SK-N-SH (cell line): ENCODE measurements around the gene AADACL4. TPM values are rescaled to one million over a fixed set of nuclear protein-coding genes. Genes with fewer than 3 reads are reported as not detected.

ENCODE experiments used
- CTCF ChIA-PET: fragments of 300-600, 350-600 bp; formaldehyde crosslinking; extraction: SDS; loops from one replicate; lab custom pipeline; 2021; lab: Yijun Ruan, JAX
- POLR2A ChIA-PET: fragments of 350-600 bp; sonication (Branson Sonifier 250); formaldehyde crosslinking; extraction: SDS; loops from one replicate; lab custom pipeline; 2020; ENCODE audit warnings: antibody characterized with exemption, inconsistent platforms; lab: Yijun Ruan, JAX
- DNase-seq: peaks from one replicate; pipeline ENCODE4 v3.0.0; 2012
- H2AFZ ChIP-seq: fragments of 200-600 bp; sonication (generic); 2 replicates; pipeline ENCODE4 v1.8.1; 2016; ENCODE audit warnings: antibody characterized with exemption, mild to moderate bottlenecking, low read depth
- H3F3A ChIP-seq: fragments of 200-600 bp; sonication (generic); replicated peaks from 2 replicates; pipeline ENCODE3; 2016; ENCODE audit warnings: antibody characterized with exemption, mild to moderate bottlenecking; ENCODE audit not compliant: insufficient read depth
- H3K27ac ChIP-seq, 2 experiments: fragments of 200-500 bp in 1 of 2; fragments of 200-600 bp in 1 of 2; sonication (Bioruptor generic) in 1 of 2; sonication (generic), shearing (Covaris generic) in 1 of 2; 2 replicates each; pipeline versions ENCODE4 v1.5.1 to v1.6.1; 2014 to 2016; ENCODE audit warnings: low read depth in 2 of 2, inconsistent platforms in 1 of 2, low read length in 1 of 2, mild to moderate bottlenecking in 1 of 2, mixed read lengths in 1 of 2
- H3K27me3 ChIP-seq: fragments of 200-600 bp; sonication (generic), shearing (Covaris generic); 2 replicates; pipeline ENCODE4 v1.6.1; 2016; ENCODE audit warnings: mixed run types; ENCODE audit not compliant: insufficient read depth
- H3K36me3 ChIP-seq, 2 experiments: fragments of 200-500 bp in 1 of 2; fragments of 200-600 bp in 1 of 2; sonication (Bioruptor generic) in 1 of 2; sonication (generic) in 1 of 2; replicated peaks in 1 of 2; 2 replicates each; pipeline versions ENCODE3 to v1.5.1; 2014 to 2016; ENCODE audit warnings: low read length in 1 of 2, mild to moderate bottlenecking in 1 of 2; ENCODE audit not compliant: insufficient read depth in 2 of 2, control insufficient read depth in 1 of 2
- H3K4me1 ChIP-seq, 2 experiments: fragments of 200-500 bp in 1 of 2; fragments of 200-600 bp in 1 of 2; sonication (Bioruptor generic) in 1 of 2; sonication (generic), shearing (Covaris generic) in 1 of 2; 2 replicates each; pipeline versions ENCODE4 v1.5.1 to v1.6.1; 2014 to 2016; ENCODE audit warnings: low read depth in 1 of 2, low read length in 1 of 2, mixed run types in 1 of 2; ENCODE audit not compliant: insufficient read depth in 2 of 2, control insufficient read depth in 1 of 2
- H3K4me2 ChIP-seq: fragments of 200-600 bp; sonication (generic), shearing (Covaris generic); 2 replicates; pipeline ENCODE4 v1.6.1; 2017; ENCODE audit warnings: mixed run types
- H3K4me3 ChIP-seq, 2 experiments: fragments of 200-500 bp in 1 of 2; fragments of 200-600 bp in 1 of 2; sonication (Bioruptor generic) in 1 of 2; sonication (generic), shearing (Covaris generic) in 1 of 2; 2 replicates each; pipeline versions ENCODE4 v1.5.1 to v1.8.1; 2014 to 2016; ENCODE audit warnings: low read depth in 2 of 2, inconsistent platforms in 1 of 2, low read length in 1 of 2, mild to moderate bottlenecking in 1 of 2, mixed read lengths in 1 of 2, moderate library complexity in 1 of 2
- H3K79me2 ChIP-seq: fragments of 200-600 bp; sonication (generic); 2 replicates; pipeline ENCODE4 v1.8.1; 2017; ENCODE audit warnings: mild to moderate bottlenecking; ENCODE audit not compliant: insufficient read depth
- H3K9ac ChIP-seq: fragments of 200-600 bp; sonication (generic); 2 replicates; pipeline ENCODE4 v1.6.1; 2017; ENCODE audit warnings: mixed run types
- H3K9me2 ChIP-seq: fragments of 200-600 bp; sonication (generic); 2 replicates; pipeline ENCODE4 v1.6.1; 2017; ENCODE audit warnings: mixed run types
- H3K9me3 ChIP-seq: fragments of 200-600 bp; sonication (generic); 2 replicates; pipeline ENCODE4 v1.6.1; 2017; ENCODE audit warnings: mixed run types, mild to moderate bottlenecking, moderate library complexity
- H4K20me1 ChIP-seq: fragments of 200-600 bp; sonication (generic); 2 replicates; pipeline ENCODE4 v1.6.1; 2017; ENCODE audit warnings: mild to moderate bottlenecking, mixed run types; ENCODE audit not compliant: insufficient read depth
- CHD2 ChIP-seq: fragments of 150-350 bp; IDR thresholded peaks from 2 replicates; pipeline ENCODE4 v1.6.1; 2018; ENCODE audit warnings: low read length; ENCODE audit not compliant: partially characterized antibody
- ELF1 ChIP-seq: IDR thresholded peaks from 2 replicates; pipeline ENCODE4 v1.4.0; 2012
- FOSL2 ChIP-seq: IDR thresholded peaks from 2 replicates; pipeline ENCODE4 v1.4.0; 2012; ENCODE audit warnings: low read depth, mild to moderate bottlenecking, moderate library complexity, borderline replicate concordance
- FOXJ3 ChIP-seq: sonication (generic); formaldehyde crosslinking; IDR thresholded peaks from 2 replicates; pipeline ENCODE4 v1.5.1; 2020; ENCODE audit warnings: mild to moderate bottlenecking, missing genetic modification reagents
- JUND ChIP-seq: IDR thresholded peaks from 2 replicates; pipeline ENCODE4 v1.4.0; 2012
- MEF2A ChIP-seq: IDR thresholded peaks from 2 replicates; pipeline ENCODE4 v1.4.0; 2012; ENCODE audit warnings: low read depth, borderline replicate concordance
- MXI1 ChIP-seq: IDR thresholded peaks from 2 replicates; pipeline ENCODE4 v1.6.1; 2012; ENCODE audit warnings: mild to moderate bottlenecking, low read depth, low read length, improper control_type of control experiment
- NFIC ChIP-seq: IDR thresholded peaks from 2 replicates; pipeline ENCODE4 v1.4.0; 2012; ENCODE audit warnings: borderline replicate concordance
- RCOR1 ChIP-seq: fragments of 150-350 bp; IDR thresholded peaks from 2 replicates; pipeline ENCODE4 v1.6.1; 2017; ENCODE audit warnings: antibody characterized with exemption, low read length
- RXRA ChIP-seq: IDR thresholded peaks from 2 replicates; pipeline ENCODE4 v1.4.0; 2012; ENCODE audit warnings: low read depth, mild to moderate bottlenecking, borderline replicate concordance
- SMC3 ChIP-seq: IDR thresholded peaks from 2 replicates; pipeline ENCODE4 v1.6.1; 2012; ENCODE audit warnings: low read depth, low read length, improper control_type of control experiment
- TAF1 ChIP-seq: IDR thresholded peaks from 2 replicates; pipeline ENCODE4 v1.6.1; 2012; ENCODE audit warnings: low read depth, mild to moderate bottlenecking, low read length, moderate library complexity, borderline replicate concordance
- USF2 ChIP-seq: fragments of 150-350 bp; IDR thresholded peaks from 2 replicates; pipeline ENCODE4 v1.6.1; 2017; ENCODE audit warnings: antibody characterized with exemption, low read length, low read depth, borderline replicate concordance
- YY1 ChIP-seq: IDR thresholded peaks from 2 replicates; pipeline ENCODE4 v1.4.0; 2012; ENCODE audit warnings: low read depth, mild to moderate bottlenecking
- WGBS: methylation state at CpG from one replicate; pipeline ENCODE4 v1.1.6; 2017; ENCODE audit warnings: low lambda C conversion rate; 5-methylcytosine and 5-hydroxymethylcytosine counted together
- polyA plus RNA-seq, 3 experiments: library from polyadenylated mRNA; depleted of rRNA; stranded (reverse); fragments of >200 nt; gene quantifications; 2 replicates each; pipeline ENCODE4 v1.2.3, GENCODE V29; 2012
- TF ChIP-seq, protein P1 (sequence below): IDR thresholded peaks from 2 replicates; pipeline ENCODE4 v1.6.1; 2012; ENCODE audit warnings: mild to moderate bottlenecking, low read depth, low read length, moderate library complexity
- TF ChIP-seq, protein P2 (sequence below): IDR thresholded peaks from 2 replicates; pipeline ENCODE4; 2012

AADACL4 gene
- polyA plus RNA-seq, 1 of the 3 experiments (the other 2 are of a cell fraction) = 0.59 TPM

GRCh38 chr1:12615159-12615864, 28.6 kb upstream of the AADACL4 start:
- Histone ChIP-seq H2AFZ (peak overlapping the region; percentile 72; the same call in 1 of the 2 replicates), H3K27me3 (no peaks in the 10 kb centered on the region), H3K36me3 (peaks cover 0 to 7% of the 10 kb centered on the region in 2 experiments), H3K4me1 (peaks cover 29 to 31% of the 10 kb centered on the region in 2 experiments; a peak in 3 of 4 replicates), H3K4me3 (peak overlapping the region; percentile 48 to 59; a peak in 3 of 4 replicates), H3K9ac (peak overlapping the region; percentile 56; the same call in 1 of the 2 replicates), H3K27ac (peak overlapping the region; percentile 66 to 79), H3K79me2 (no peaks in the 10 kb centered on the region), H3K9me2 (no peaks in the 10 kb centered on the region), H3K4me2 (peak overlapping the region; percentile 86), H3K9me3 (no peaks in the 10 kb centered on the region), H3F3A (peaks cover 18% of the 10 kb centered on the region), H4K20me1 (no peaks in the 10 kb centered on the region)
- no peak for DNase-seq
- ChIA-PET POLR2A (no interaction called here), CTCF (interaction anchor here (1.1 to 7.2 kb wide), 3 partner anchors 14 to 302 kb away, joined by 6 to 135 read pairs (median 9); no protein-coding TSS in a partner anchor)
- TF ChIP-seq, protein P1, sequence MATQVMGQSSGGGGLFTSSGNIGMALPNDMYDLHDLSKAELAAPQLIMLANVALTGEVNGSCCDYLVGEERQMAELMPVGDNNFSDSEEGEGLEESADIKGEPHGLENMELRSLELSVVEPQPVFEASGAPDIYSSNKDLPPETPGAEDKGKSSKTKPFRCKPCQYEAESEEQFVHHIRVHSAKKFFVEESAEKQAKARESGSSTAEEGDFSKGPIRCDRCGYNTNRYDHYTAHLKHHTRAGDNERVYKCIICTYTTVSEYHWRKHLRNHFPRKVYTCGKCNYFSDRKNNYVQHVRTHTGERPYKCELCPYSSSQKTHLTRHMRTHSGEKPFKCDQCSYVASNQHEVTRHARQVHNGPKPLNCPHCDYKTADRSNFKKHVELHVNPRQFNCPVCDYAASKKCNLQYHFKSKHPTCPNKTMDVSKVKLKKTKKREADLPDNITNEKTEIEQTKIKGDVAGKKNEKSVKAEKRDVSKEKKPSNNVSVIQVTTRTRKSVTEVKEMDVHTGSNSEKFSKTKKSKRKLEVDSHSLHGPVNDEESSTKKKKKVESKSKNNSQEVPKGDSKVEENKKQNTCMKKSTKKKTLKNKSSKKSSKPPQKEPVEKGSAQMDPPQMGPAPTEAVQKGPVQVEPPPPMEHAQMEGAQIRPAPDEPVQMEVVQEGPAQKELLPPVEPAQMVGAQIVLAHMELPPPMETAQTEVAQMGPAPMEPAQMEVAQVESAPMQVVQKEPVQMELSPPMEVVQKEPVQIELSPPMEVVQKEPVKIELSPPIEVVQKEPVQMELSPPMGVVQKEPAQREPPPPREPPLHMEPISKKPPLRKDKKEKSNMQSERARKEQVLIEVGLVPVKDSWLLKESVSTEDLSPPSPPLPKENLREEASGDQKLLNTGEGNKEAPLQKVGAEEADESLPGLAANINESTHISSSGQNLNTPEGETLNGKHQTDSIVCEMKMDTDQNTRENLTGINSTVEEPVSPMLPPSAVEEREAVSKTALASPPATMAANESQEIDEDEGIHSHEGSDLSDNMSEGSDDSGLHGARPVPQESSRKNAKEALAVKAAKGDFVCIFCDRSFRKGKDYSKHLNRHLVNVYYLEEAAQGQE = no peak
- TF ChIP-seq MEF2A = no peak
- no peak for TF ChIP-seq USF2
- no peak for TF ChIP-seq SMC3
- TF ChIP-seq CHD2 = no peak
- no peak for TF ChIP-seq RXRA
- TF ChIP-seq FOSL2 = no peak
- TF ChIP-seq TAF1 = no peak
- TF ChIP-seq, protein P2, sequence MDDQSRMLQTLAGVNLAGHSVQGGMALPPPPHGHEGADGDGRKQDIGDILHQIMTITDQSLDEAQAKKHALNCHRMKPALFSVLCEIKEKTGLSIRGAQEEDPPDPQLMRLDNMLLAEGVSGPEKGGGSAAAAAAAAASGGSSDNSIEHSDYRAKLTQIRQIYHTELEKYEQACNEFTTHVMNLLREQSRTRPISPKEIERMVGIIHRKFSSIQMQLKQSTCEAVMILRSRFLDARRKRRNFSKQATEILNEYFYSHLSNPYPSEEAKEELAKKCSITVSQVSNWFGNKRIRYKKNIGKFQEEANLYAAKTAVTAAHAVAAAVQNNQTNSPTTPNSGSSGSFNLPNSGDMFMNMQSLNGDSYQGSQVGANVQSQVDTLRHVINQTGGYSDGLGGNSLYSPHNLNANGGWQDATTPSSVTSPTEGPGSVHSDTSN = no peak
- TF ChIP-seq NFIC = no peak
- no peak for TF ChIP-seq FOXJ3 (CRISPR knock-in tag)
- no peak for TF ChIP-seq ELF1
- TF ChIP-seq RCOR1 = no peak
- TF ChIP-seq MXI1 = no peak
- no peak for TF ChIP-seq JUND
- TF ChIP-seq YY1 = no peak
- 80% methylated on average over 12 of the region's 12 CpGs for WGBS
